Measurements from ENCODE around the gene MMP23B.

MMP23B gene

GRCh38 chr1:1677718-1678580 lies 46.0 kb downstream of the MMP23B start:
- H3K36me3 ChIP-seq (ENCODE audit: insufficient read depth, low read length): no peaks in the 10 kb centered on the region
- peak overlapping the region; percentile 65 for H3K4me2 ChIP-seq (ENCODE audit: low read depth, low read length, poor library complexity, severe bottlenecking)
- peak overlapping the region; percentile 52 for H3K9ac ChIP-seq (ENCODE audit: low read depth, low read length, poor library complexity, severe bottlenecking)

GRCh38 chr1:1678581-1679380 lies 46.8 kb downstream of the MMP23B start:
- H3K9me2 ChIP-seq (replicated peaks; ENCODE audit: low read depth, low read length): no peaks in the 10 kb centered on the region
- H2AFZ ChIP-seq (ENCODE audit: low read length): no peak overlapping the region
- no peaks in the 10 kb centered on the region for H3K9me3 ChIP-seq (ENCODE audit: insufficient read depth, low read depth, low read length)
- H3K27me3 ChIP-seq (ENCODE audit: insufficient read depth, low read length, poor library complexity, severe bottlenecking): no peaks in the 10 kb centered on the region
- H3K4me3 ChIP-seq (ENCODE audit: low read length, poor library complexity, severe bottlenecking): peak overlapping the region; percentile 17
- peak overlapping the region; percentile 65 for H3K4me2 ChIP-seq (ENCODE audit: low read depth, low read length, poor library complexity, severe bottlenecking)
- H4K20me1 ChIP-seq (ENCODE audit: insufficient read depth, low read length, poor library complexity, severe bottlenecking): no peaks in the 10 kb centered on the region
- TF ChIP-seq CTCF (conservative IDR thresholded peaks at IDR 0.05; ENCODE audit: low read length) (peak; percentile 46), EZH2phosphoT487 (IDR thresholded peaks at IDR 0.05; ENCODE audit: borderline replicate concordance) (no peak)
- peaks cover 13% of the 10 kb centered on the region for H3K4me1 ChIP-seq (ENCODE audit: insufficient read depth, low read length, poor library complexity, severe bottlenecking)
- peak overlapping the region; percentile 52 for H3K9ac ChIP-seq (ENCODE audit: low read depth, low read length, poor library complexity, severe bottlenecking)
- H3K36me3 ChIP-seq (ENCODE audit: insufficient read depth, low read length): no peaks in the 10 kb centered on the region
- H3K79me2 ChIP-seq (ENCODE audit: insufficient read depth, low read length): peaks cover 31% of the 10 kb centered on the region; the same call in 1 of the 2 replicates
- H3F3A ChIP-seq (ENCODE audit: low read depth): no peaks in the 10 kb centered on the region

More at GRCh38 chr1:1677718-1678580, 46.0 kb downstream of the MMP23B start:
- Histone ChIP-seq H4K20me1 (ENCODE audit: insufficient read depth, low read length, poor library complexity, severe bottlenecking) (no peaks in the 10 kb centered on the region), H3K9me2 (replicated peaks; ENCODE audit: low read depth, low read length) (no peaks in the 10 kb centered on the region), H3K79me2 (ENCODE audit: insufficient read depth, low read length) (peaks cover 23% of the 10 kb centered on the region; the same call in 1 of the 2 replicates), H3F3A (ENCODE audit: low read depth) (no peaks in the 10 kb centered on the region), H3K4me1 (ENCODE audit: insufficient read depth, low read length, poor library complexity, severe bottlenecking) (peaks cover 13% of the 10 kb centered on the region), H3K27me3 (ENCODE audit: insufficient read depth, low read length, poor library complexity, severe bottlenecking) (no peaks in the 10 kb centered on the region), H3K4me3 (ENCODE audit: low read length, poor library complexity, severe bottlenecking) (peak overlapping the region; percentile 17), H3K9me3 (ENCODE audit: insufficient read depth, low read depth, low read length) (no peaks in the 10 kb centered on the region), H2AFZ (ENCODE audit: low read length) (no peak overlapping the region)
- TF ChIP-seq EZH2phosphoT487 (IDR thresholded peaks at IDR 0.05; ENCODE audit: borderline replicate concordance): no peak
- TF ChIP-seq CTCF (conservative IDR thresholded peaks at IDR 0.05; ENCODE audit: low read length): no peak

GRCh38 chr1:1680031-1680911 lies 48.3 kb downstream of the MMP23B start:
- Histone ChIP-seq H3K4me1 (ENCODE audit: insufficient read depth, low read length, poor library complexity, severe bottlenecking) (peaks cover 13% of the 10 kb centered on the region), H3K79me2 (ENCODE audit: insufficient read depth, low read length) (peaks cover 40% of the 10 kb centered on the region; the same call in 1 of the 2 replicates), H3K4me2 (ENCODE audit: low read depth, low read length, poor library complexity, severe bottlenecking) (no peak overlapping the region), H4K20me1 (ENCODE audit: insufficient read depth, low read length, poor library complexity, severe bottlenecking) (peaks cover 3% of the 10 kb centered on the region), H3K27me3 (ENCODE audit: insufficient read depth, low read length, poor library complexity, severe bottlenecking) (no peaks in the 10 kb centered on the region), H3K4me3 (ENCODE audit: low read length, poor library complexity, severe bottlenecking) (no peak overlapping the region), H3K9me3 (ENCODE audit: insufficient read depth, low read depth, low read length) (no peaks in the 10 kb centered on the region), H3K9me2 (replicated peaks; ENCODE audit: low read depth, low read length) (no peaks in the 10 kb centered on the region), H3K9ac (ENCODE audit: low read depth, low read length, poor library complexity, severe bottlenecking) (no peak overlapping the region), H3F3A (ENCODE audit: low read depth) (no peaks in the 10 kb centered on the region), H3K36me3 (ENCODE audit: insufficient read depth, low read length) (no peaks in the 10 kb centered on the region), H2AFZ (ENCODE audit: low read length) (no peak overlapping the region)
- no peak for TF ChIP-seq CTCF (conservative IDR thresholded peaks at IDR 0.05; ENCODE audit: low read length)
- no peak for TF ChIP-seq EZH2phosphoT487 (IDR thresholded peaks at IDR 0.05; ENCODE audit: borderline replicate concordance)

All from Loucy (cell line).